ENCODE data around the gene SLC36A4.
"Not testable (repeated sequence)": the region's sequence is repeated elsewhere in the genome, so short reads cannot be mapped to it uniquely, and the experiment has no call there.

Gene SLC36A4

GRCh38 chr11:93111147-93111546, 86.6 kb downstream of the SLC36A4 start:
- not testable (repeated sequence) for H3K27ac ChIP-seq (ENCODE audit: insufficient read depth, low read length, poor library complexity, severe bottlenecking)

DNA sequence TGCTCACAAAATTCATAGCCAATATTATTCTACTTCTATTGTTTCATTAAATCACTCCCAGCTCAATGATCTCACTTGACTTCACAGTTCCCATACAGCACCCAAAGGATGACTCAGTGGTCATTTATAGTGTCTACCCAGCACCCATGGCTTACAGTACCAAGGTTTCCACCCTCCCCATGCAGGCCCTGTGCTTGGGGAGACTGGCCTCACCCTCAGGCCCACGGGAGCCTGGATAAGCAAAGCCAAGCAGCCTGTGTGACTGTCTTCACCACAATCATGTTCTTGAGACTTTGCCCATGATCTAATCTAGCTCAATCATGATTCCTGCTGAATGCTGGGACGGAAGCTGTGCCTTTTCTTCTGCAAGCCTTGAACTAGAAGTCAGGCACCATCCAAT, 97.6 kb downstream of the SLC36A4 start:
- H3K36me3 ChIP-seq (ENCODE audit: control insufficient read depth, insufficient read depth, low read length): no peaks in the 10 kb centered on the region
- DNase-seq: no peak
- H3K4me1 ChIP-seq (ENCODE audit: control insufficient read depth, insufficient read depth, low read length, poor library complexity, severe bottlenecking): no peaks in the 10 kb centered on the region
- H3K27ac ChIP-seq (ENCODE audit: insufficient read depth, low read length, poor library complexity, severe bottlenecking): no peak overlapping the region
- no peaks in the 10 kb centered on the region for H3K27me3 ChIP-seq (replicated peaks; ENCODE audit: control insufficient read depth, insufficient read depth, low read length, poor library complexity, severe bottlenecking)
- H3K4me3 ChIP-seq (ENCODE audit: insufficient read depth, low read depth, low read length, poor library complexity, severe bottlenecking): no peak overlapping the region
- H3K9me3 ChIP-seq (ENCODE audit: control insufficient read depth, low read length): no peaks in the 10 kb centered on the region

More at GRCh38 chr11:93111147-93111546, 86.6 kb downstream of the SLC36A4 start:
- not testable (repeated sequence) for H3K9me3 ChIP-seq (ENCODE audit: control insufficient read depth, low read length); H3K4me3 ChIP-seq (ENCODE audit: insufficient read depth, low read depth, low read length, poor library complexity, severe bottlenecking); DNase-seq; H3K4me1 ChIP-seq (ENCODE audit: control insufficient read depth, insufficient read depth, low read length, poor library complexity, severe bottlenecking); H3K36me3 ChIP-seq (ENCODE audit: control insufficient read depth, insufficient read depth, low read length); H3K27me3 ChIP-seq (replicated peaks; ENCODE audit: control insufficient read depth, insufficient read depth, low read length, poor library complexity, severe bottlenecking)

GRCh38 chr11:93099806-93100205, 98.0 kb downstream of the SLC36A4 start:
- Histone ChIP-seq H3K4me1 (ENCODE audit: control insufficient read depth, insufficient read depth, low read length, poor library complexity, severe bottlenecking) (no peaks in the 10 kb centered on the region), H3K27me3 (replicated peaks; ENCODE audit: control insufficient read depth, insufficient read depth, low read length, poor library complexity, severe bottlenecking) (no peaks in the 10 kb centered on the region), H3K4me3 (ENCODE audit: insufficient read depth, low read depth, low read length, poor library complexity, severe bottlenecking) (no peak overlapping the region), H3K27ac (ENCODE audit: insufficient read depth, low read length, poor library complexity, severe bottlenecking) (no peak overlapping the region), H3K36me3 (ENCODE audit: control insufficient read depth, insufficient read depth, low read length) (no peaks in the 10 kb centered on the region), H3K9me3 (ENCODE audit: control insufficient read depth, low read length) (no peaks in the 10 kb centered on the region)
- DNase-seq: no peak

Measured in effector memory CD4-positive, alpha-beta T cell (primary cell).